SHP77 treated with DMSO at 0.1 percent for 48 hours (cell line): ENCODE measurements around the gene ZNF736.
A peak's percentile ranks its signal among the peaks of the same experiment; 100 is the strongest.
"Not testable (repeated sequence)": the region's sequence is repeated elsewhere in the genome, so short reads cannot be mapped to it uniquely, and the experiment has no call there.

Source experiments
- DNase-seq: peaks from one replicate; lab custom pipeline; 2025; lab: John Stamatoyannopoulos, UW

Gene ZNF736

GRCh38 chr7:64313740-64314491, at the start of gene ZNF736:
Gene ZNF736 (plus strand): TSS chr7:64313961. CDS start chr7:64314151, 190 bp downstream.
- DNase-seq: peak; percentile 93

- no peak for DNase-seq
Measured at GRCh38 chr7:64266341-64266919, 47.3 kb upstream of the ZNF736 start.

GRCh38 chr7:64277630-64278029, 36.1 kb upstream of the ZNF736 start:
- DNase-seq: no peak

- no peak for DNase-seq
Measured at GRCh38 chr7:64294701-64295420, 18.9 kb upstream of the ZNF736 start.

- DNase-seq: not testable (repeated sequence)
Measured at GRCh38 chr7:64297418-64297817, 16.3 kb upstream of the ZNF736 start.

- DNase-seq: no peak
Measured at GRCh38 chr7:64300641-64301405, 12.9 kb upstream of the ZNF736 start.

GRCh38 chr7:64307254-64308015, 6.3 kb upstream of the ZNF736 start:
- no peak for DNase-seq

- DNase-seq: no peak
Measured at GRCh38 chr7:64308016-64308270, 5.8 kb upstream of the ZNF736 start.

- no peak for DNase-seq
Measured at GRCh38 chr7:64310426-64310825, 3.3 kb upstream of the ZNF736 start.

GRCh38 chr7:64312826-64313225, 935 bp upstream of the ZNF736 start:
- DNase-seq: no peak

GRCh38 chr7:64314566-64314965, 805 bp downstream of the ZNF736 start:
- no peak for DNase-seq

- DNase-seq: not testable (repeated sequence)
Measured at GRCh38 chr7:64316031-64316742, 2.4 kb downstream of the ZNF736 start.

GRCh38 chr7:64320547-64321513, 7.1 kb downstream of the ZNF736 start:
- DNase-seq: no peak

GRCh38 chr7:64324166-64324565, 10.4 kb downstream of the ZNF736 start:
- not testable (repeated sequence) for DNase-seq

- not testable (repeated sequence) for DNase-seq
Measured at GRCh38 chr7:64348713-64349210, 35.0 kb downstream of the ZNF736 start.

GRCh38 chr7:64359543-64359942, 45.8 kb downstream of the ZNF736 start:
- no peak for DNase-seq

GRCh38 chr7:64371116-64371515, 57.4 kb downstream of the ZNF736 start:
- DNase-seq: no peak

- no peak for DNase-seq
Measured at GRCh38 chr7:64373017-64373416, 59.3 kb downstream of the ZNF736 start.

GRCh38 chr7:64400401-64400800, 86.6 kb downstream of the ZNF736 start:
- DNase-seq: no peak
